GM10248 (cell line): ENCODE data around the gene SPAST.
"Not testable (repeated sequence)": the region's sequence is repeated elsewhere in the genome, so short reads cannot be mapped to it uniquely, and the experiment has no call there.

Experiments
- CTCF ChIA-PET: fragments of 300-600 bp; sonication (Branson Sonifier 250); formaldehyde crosslinking; extraction: SDS; loops from one replicate; lab custom pipeline; 2021; ENCODE audit warnings: antibody characterized with exemption; lab: Yijun Ruan, JAX
- POLR2A ChIA-PET: fragments of 350-650 bp; sonication (Branson Sonifier 250); formaldehyde crosslinking; extraction: SDS; loops from one replicate; lab custom pipeline; 2020; ENCODE audit warnings: antibody characterized with exemption; lab: Yijun Ruan, JAX
- DNase-seq: peaks from one replicate; pipeline ENCODE4 v3.0.0; 2012; ENCODE audit errors: extremely low spot score
- CTCF ChIP-seq: IDR thresholded peaks from 2 replicates; pipeline ENCODE4 v1.5.1; 2012; ENCODE audit warnings: mild to moderate bottlenecking, low read depth; ENCODE audit errors: extremely low read depth, missing control alignments, control extremely low read depth

SPAST gene

DNA sequence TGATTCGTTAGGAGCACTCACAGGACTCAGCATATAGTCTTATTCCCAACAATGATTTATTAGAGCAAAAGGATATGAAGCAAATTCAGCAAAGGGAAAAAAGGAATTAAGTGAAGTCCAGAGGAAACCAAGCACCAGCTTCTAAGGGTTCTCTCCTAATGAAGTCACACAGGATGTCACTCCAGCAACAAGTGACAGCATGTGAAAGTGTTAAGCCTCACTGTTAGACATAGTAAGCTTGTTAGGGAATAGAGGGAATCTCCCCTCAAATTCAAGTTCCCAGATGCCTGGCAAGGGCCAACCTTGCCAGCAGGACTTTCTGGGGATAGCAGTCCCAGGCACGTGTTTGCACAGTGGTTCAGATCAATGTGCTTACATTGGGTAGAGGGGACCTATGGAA, 97.9 kb downstream of the SPAST start:
- TF ChIP-seq CTCF: no peak
- DNase-seq: no peak
- POLR2A ChIA-PET: no interaction called here
- CTCF ChIA-PET: interaction anchor here (1.2 kb wide), 1 partner anchor 91 kb away, joined by 3 read pairs; no protein-coding TSS in a partner anchor

GRCh38 chr2:32164254-32164653, 100.9 kb downstream of the SPAST start:
- DNase-seq, CTCF ChIA-PET: not testable (repeated sequence)
- POLR2A ChIA-PET: interaction anchor here (0.7 kb wide), 1 partner anchor 33 kb away, joined by 5 read pairs; no protein-coding TSS in a partner anchor

GRCh38 chr2:32165027-32165347, 101.6 kb downstream of the SPAST start:
- CTCF ChIA-PET: interaction anchor here (0.8 to 1.5 kb wide), 2 partner anchors 32 to 108 kb away, joined by 3 read pairs; no protein-coding TSS in a partner anchor

GRCh38 chr2:32166115-32166574, 102.8 kb downstream of the SPAST start:
- POLR2A ChIA-PET: interaction anchor here (0.6 to 1.2 kb wide), 6 partner anchors 14 to 1857 kb away, joined by 3 to 6 read pairs (median 3); partner anchors contain the start of genes DPY30 and SPAST
- CTCF ChIA-PET: interaction anchor here (1.2 to 1.7 kb wide), 4 partner anchors 10 to 107 kb away, joined by 3 to 5 read pairs (median 3); no protein-coding TSS in a partner anchor
- no peak for DNase-seq
- no peak for TF ChIP-seq CTCF

More at GRCh38 chr2:32165027-32165347, 101.6 kb downstream of the SPAST start:
- POLR2A ChIA-PET: interaction anchor here (0.5 to 1.2 kb wide), 4 partner anchors 22 to 239 kb away, joined by 3 to 5 read pairs (median 4); partner anchors contain the start of gene DPY30
- DNase-seq: not testable (repeated sequence)

DNA sequence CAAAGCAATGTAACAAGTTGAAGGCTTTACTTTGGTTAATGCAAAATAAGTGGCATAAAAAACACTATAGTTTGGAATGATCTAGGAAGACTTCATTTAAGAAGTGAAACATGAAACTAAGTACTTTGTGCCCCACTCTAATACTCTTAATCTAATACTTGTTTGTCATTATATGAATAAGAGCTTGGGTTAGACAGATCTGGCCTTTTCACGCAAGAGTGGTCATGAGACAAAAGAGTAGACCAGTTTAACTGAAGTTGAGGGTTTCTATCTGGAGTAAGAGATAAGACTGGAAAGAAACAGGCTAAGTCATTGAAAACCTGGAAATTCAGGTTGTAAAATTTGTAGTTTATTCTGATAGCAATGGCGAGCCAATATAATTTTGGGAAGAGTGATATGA, 105.2 kb downstream of the SPAST start:
- peak; percentile 35 for DNase-seq
- ChIA-PET POLR2A (no interaction called here), CTCF (no interaction called here)
- TF ChIP-seq CTCF: no peak

GRCh38 chr2:32172870-32173269, 109.5 kb downstream of the SPAST start:
- TF ChIP-seq CTCF: no peak
- ChIA-PET POLR2A (no interaction called here), CTCF (no interaction called here)
- no peak for DNase-seq

- DNase-seq: no peak
- TF ChIP-seq CTCF: no peak
- ChIA-PET CTCF (interaction anchor here (1.0 kb wide), 1 partner anchor 15 kb away, joined by 3 read pairs; no protein-coding TSS in a partner anchor), POLR2A (no interaction called here)
Measured at GRCh38 chr2:32182667-32183066, 119.3 kb downstream of the SPAST start.
